K562 (cell line): ENCODE measurements around the gene KPNA3. TPM values are rescaled to one million over a fixed set of nuclear protein-coding genes. Genes with fewer than 3 reads are reported as not detected.

Experiments
- ATAC-seq: fragments of 200-7000 bp; cut with Tn5 transposase; 3 replicates; pipeline ENCODE4 v1.9.1; 2020; ENCODE audit warnings: moderate library complexity
- BruUV-seq: library from RNA; stranded (reverse); fragments of 400-500 nt; replicated peaks from 2 replicates; lab custom pipeline; 2021; lab: Mats Ljungman, UMichigan
- CTCF ChIA-PET: fragments of 300-600 bp; formaldehyde crosslinking; extraction: SDS; loops from one replicate; lab custom pipeline; 2021; ENCODE audit warnings: low intra/inter-chr PET ratio; lab: Yijun Ruan, JAX
- POLR2A ChIA-PET: fragments of 300-600, 350-650 bp; sonication (Branson Sonifier 250); formaldehyde crosslinking; extraction: SDS; loops from one replicate; lab custom pipeline; 2021; ENCODE audit warnings: antibody characterized with exemption, inconsistent platforms; lab: Yijun Ruan, JAX
- DNase-seq, 4 experiments: peaks; one replicate each; pipeline versions ENCODE4 v3.0.0 to v3.0.0-alpha.2; 2011 to 2018; ENCODE audit warnings: low spot score in 3 of 4, mixed read lengths in 3 of 4; ENCODE audit errors: extremely low read depth in 1 of 4
- FAIRE-seq: peaks from 2 replicates; lab custom pipeline; 2011; peaks lifted over from hg19 to GRCh38; lab: Jason Lieb, UNC
- H2AFZ ChIP-seq: 2 replicates; pipeline ENCODE4 v1.6.0; 2011; ENCODE audit warnings: low read depth, low read length, control low read depth, inconsistent platforms
- H3K27ac ChIP-seq: fragments of 200-600 bp; 3 replicates; pipeline ENCODE4 v1.8.0; 2011; ENCODE audit warnings: low read depth, mild to moderate bottlenecking, control low read depth, inconsistent platforms, low read length, moderate library complexity, mixed read lengths; ENCODE audit errors: extremely low read depth
- H3K27me3 ChIP-seq, 2 experiments: fragments of 300-600 bp in 1 of 2; 2 replicates in 1 of 2; 3 replicates in 1 of 2; pipeline versions ENCODE4 v1.6.0 to v1.8.0; 2011; ENCODE audit warnings: inconsistent platforms in 2 of 2, low read length in 2 of 2, mild to moderate bottlenecking in 1 of 2, mixed read lengths in 1 of 2, moderate library complexity in 1 of 2; ENCODE audit not compliant: control insufficient read depth in 2 of 2, insufficient read depth in 2 of 2
- H3K36me3 ChIP-seq: fragments of 300-600 bp; 3 replicates; pipeline ENCODE4 v1.8.0; 2011; ENCODE audit warnings: mild to moderate bottlenecking, low read length, inconsistent platforms; ENCODE audit not compliant: control insufficient read depth, insufficient read depth
- H3K4me1 ChIP-seq, 2 experiments: fragments of 200-600 bp in 1 of 2; replicated peaks in 1 of 2; 2 replicates in 1 of 2; 3 replicates in 1 of 2; pipeline versions ENCODE4 v1.5.1 to v1.8.0; 2011; ENCODE audit warnings: inconsistent platforms in 2 of 2, low read length in 2 of 2, mild to moderate bottlenecking in 1 of 2, mixed read lengths in 1 of 2, moderate library complexity in 1 of 2; ENCODE audit not compliant: control insufficient read depth in 2 of 2, insufficient read depth in 2 of 2
- H3K4me2 ChIP-seq: 2 replicates; pipeline ENCODE4 v1.6.1; 2011; ENCODE audit warnings: low read length, control low read depth, inconsistent platforms, mixed read lengths; ENCODE audit not compliant: insufficient read depth
- H3K4me3 ChIP-seq: fragments of 200-600 bp; sonication (generic), shearing (Covaris generic); 2 replicates; pipeline ENCODE4 v1.5.1; 2016; ENCODE audit warnings: control low read depth, inconsistent platforms
- H3K79me2 ChIP-seq: fragments of 200-600 bp; 3 replicates; pipeline ENCODE4 v1.8.0; 2011; ENCODE audit warnings: low read length, inconsistent platforms; ENCODE audit not compliant: control insufficient read depth, insufficient read depth
- H3K9ac ChIP-seq, 2 experiments: 2 replicates each; pipeline versions ENCODE4 v1.6.0 to v1.6.1; 2011; ENCODE audit warnings: low read depth in 2 of 2, low read length in 2 of 2, control low read depth in 1 of 2, inconsistent platforms in 1 of 2, mild to moderate bottlenecking in 1 of 2, mixed read lengths in 1 of 2; ENCODE audit not compliant: insufficient read depth in 1 of 2
- H3K9me1 ChIP-seq: one replicate; pipeline ENCODE4 v1.6.0; 2011; ENCODE audit warnings: inconsistent platforms, mild to moderate bottlenecking, low read length, moderate library complexity; ENCODE audit not compliant: control insufficient read depth, insufficient read depth
- H3K9me3 ChIP-seq: replicated peaks from 2 replicates; pipeline ENCODE4 v1.5.1; 2011; ENCODE audit warnings: low read depth, low read length, inconsistent platforms; ENCODE audit not compliant: control insufficient read depth, insufficient read depth
- H4K20me1 ChIP-seq: replicated peaks from 2 replicates; pipeline ENCODE4 v1.6.1; 2011; ENCODE audit warnings: low read length, inconsistent platforms, mixed read lengths; ENCODE audit not compliant: control insufficient read depth, insufficient read depth
- ASH1L ChIP-seq: fragments of 450-650 bp; IDR thresholded peaks from 2 replicates; pipeline ENCODE4 v1.6.1; 2018; ENCODE audit warnings: borderline replicate concordance, mild to moderate bottlenecking, low read depth; ENCODE audit not compliant: partially characterized antibody
- ESRRB ChIP-seq: fragments of 250-450 bp; sonication (Bioruptor Pico); IDR thresholded peaks from 2 replicates; pipeline ENCODE4 v1.5.0; 2020; ENCODE audit warnings: mild to moderate bottlenecking, moderate library complexity, borderline replicate concordance
- FOS ChIP-seq: IDR thresholded peaks from 3 replicates; pipeline ENCODE4 v1.6.1; 2011; ENCODE audit not compliant: insufficient read length; ENCODE audit errors: extremely low read depth
- FOXK1 ChIP-seq: sonication (generic); formaldehyde crosslinking; IDR thresholded peaks from 2 replicates; pipeline ENCODE4 v1.8.0; 2022; ENCODE audit warnings: missing genetic modification reagents, mild to moderate bottlenecking, borderline replicate concordance
- NCOA4 ChIP-seq: fragments of 450-650 bp; IDR thresholded peaks from 2 replicates; pipeline ENCODE4 v1.6.1; 2018; ENCODE audit warnings: mild to moderate bottlenecking; ENCODE audit not compliant: partially characterized antibody
- NR2C2 ChIP-seq, 2 experiments: fragments of 200-800 bp in 1 of 2; sonication (Bioruptor generic) in 1 of 2; sonication (generic) in 1 of 2; formaldehyde crosslinking in 1 of 2; IDR thresholded peaks; 2 replicates each; pipeline versions ENCODE4 v1.6.1 to v1.8.0; 2016 to 2022; ENCODE audit warnings: mild to moderate bottlenecking in 1 of 2, missing compliant biosample characterization in 1 of 2, missing genetic modification characterization in 1 of 2, missing genetic modification reagents in 1 of 2
- PTRF ChIP-seq: fragments of 450-650 bp; IDR thresholded peaks from 2 replicates; pipeline ENCODE4 v1.6.1; 2016; ENCODE audit warnings: mild to moderate bottlenecking, missing genetic modification characterization, missing compliant biosample characterization
- RBM25 ChIP-seq: fragments of 200-400 bp; formaldehyde crosslinking; IDR thresholded peaks from 2 replicates; pipeline ENCODE4 v1.6.1; 2018; ENCODE audit warnings: low read length, low read depth, moderate library complexity; ENCODE audit not compliant: severe bottlenecking
- TAF9B ChIP-seq: fragments of 450-650 bp; IDR thresholded peaks from 2 replicates; pipeline ENCODE4 v1.6.1; 2018; ENCODE audit warnings: mild to moderate bottlenecking; ENCODE audit not compliant: partially characterized antibody
- YBX1 ChIP-seq: fragments of 450-650 bp; IDR thresholded peaks from 2 replicates; pipeline ENCODE4 v1.7.1; 2016; ENCODE audit warnings: mild to moderate bottlenecking
- ZFP30 ChIP-seq: fragments of 250-450 bp; sonication (Bioruptor Pico); IDR thresholded peaks from 2 replicates; pipeline ENCODE4 v1.8.0; 2022; ENCODE audit warnings: moderate library complexity, mild to moderate bottlenecking, inconsistent platforms, borderline replicate concordance
- ZNF347 ChIP-seq: fragments of 450-650 bp; formaldehyde crosslinking; IDR thresholded peaks from 2 replicates; pipeline ENCODE4 v1.4.0; 2020; ENCODE audit warnings: low read depth, mild to moderate bottlenecking, moderate library complexity
- ZNF586 ChIP-seq: fragments of 450-650 bp; formaldehyde crosslinking; conservative IDR thresholded peaks from 2 replicates; pipeline ENCODE4 v1.4.0; 2020; ENCODE audit warnings: mild to moderate bottlenecking, moderate library complexity
- WGBS: fragments of 100-300 bp; shearing (Covaris generic); methylation state at CpG from one replicate; pipeline ENCODE4 v1.1.6; 2016; ENCODE audit warnings: low coverage, mixed read lengths; ENCODE audit not compliant: insufficient coverage; ENCODE audit errors: missing lambda C conversion rate; 5-methylcytosine and 5-hydroxymethylcytosine counted together
- in situ Hi-C: fragments of 300-500 bp; cut with MboI; formaldehyde crosslinking; loops from 4 replicates; pipeline ENCODE4 v1.15.0; 2018; ENCODE audit warnings: inconsistent platforms, mixed read lengths
- intact Hi-C: fragments of 100-400 bp; cut with micrococcal nuclease; formaldehyde crosslinking; loops from 2 replicates; pipeline ENCODE4 v1.14.2; 2022
- polyA plus RNA-seq, 8 experiments: library from polyadenylated mRNA; depleted of rRNA in 4 of 8; stranded (reverse) in 5 of 8; unstranded in 3 of 8; fragments of >200 nt; fragmentation: Nextera tagmentation in 2 of 8; fragmentation: Illumina TruSeq in 1 of 8; extraction: Ambion mirVana in 2 of 8; extraction: Trizol in 1 of 8; gene quantifications; 2 replicates each; pipeline versions ENCODE4 v1.2.1 to v1.2.3, GENCODE V29; 2011 to 2014; ENCODE audit warnings: inconsistent platforms in 1 of 8, missing spikeins in 1 of 8
- total RNA-seq, 7 experiments: library from RNA; depleted of rRNA in 6 of 7; stranded (reverse); fragments of >200 nt in 6 of 7; fragmentation: Illumina TruSeq in 2 of 7; extraction: Trizol in 2 of 7; gene quantifications; 2 replicates each; pipeline versions ENCODE4 v1.2.1 to v1.2.3, GENCODE V29; 2011 to 2021; ENCODE audit warnings: low replicate concordance in 1 of 7
- TF ChIP-seq, protein P1 (sequence below): fragments of 450-650 bp; IDR thresholded peaks from 2 replicates; pipeline ENCODE4 v1.6.1; 2016; ENCODE audit warnings: missing biosample characterization, missing genetic modification characterization
- TF ChIP-seq, protein P2 (sequence below): fragments of 450-650 bp; formaldehyde crosslinking; IDR thresholded peaks from 2 replicates; pipeline ENCODE4 v1.4.0; 2020; ENCODE audit warnings: mild to moderate bottlenecking, moderate library complexity
- TF ChIP-seq, protein P3 (sequence below): fragments of 150-350 bp; conservative IDR thresholded peaks from 2 replicates; pipeline ENCODE4 v1.6.1; 2014; ENCODE audit warnings: low read length

KPNA3 gene
- total and polyA plus RNA-seq, 9 of the 15 experiments (the other 6 are each of a cell fraction or from before 2014, with no cell fraction given), result 8.5 to 23.4 (median 15.7) TPM

DNA sequence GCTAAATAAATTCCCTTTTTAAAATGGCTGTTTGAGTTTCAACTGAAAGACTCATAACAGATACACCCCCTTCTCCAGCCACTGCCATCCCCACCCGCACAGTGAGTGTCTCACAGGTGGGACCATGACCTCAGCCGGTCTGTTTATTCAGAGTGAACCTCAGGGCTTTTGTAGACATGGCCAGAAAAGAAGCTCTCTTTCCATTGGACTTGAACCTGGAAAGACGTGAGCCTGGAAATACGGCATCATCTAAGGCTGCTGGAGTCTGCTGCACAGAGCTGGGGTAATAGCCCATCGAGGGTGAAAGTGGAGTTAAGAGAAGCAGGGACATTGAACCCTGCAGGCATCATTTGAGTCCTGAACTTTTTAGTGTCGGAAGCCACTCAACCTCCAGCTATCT lies 15.2 kb upstream of the KPNA3 start:
- POLR2A ChIA-PET, result interaction anchor here (0.6 to 1.2 kb wide), 2 partner anchors 15 to 89 kb away, joined by 3 to 4 read pairs; partner anchors contain the start of gene KPNA3
- no TSS peak for BruUV-seq
- H3K4me3 ChIP-seq, result no peak overlapping the region

More for the DNA sequence above, 15.2 kb upstream of the KPNA3 start:
- peaks cover 14 to 18% of the 10 kb centered on the region in 2 experiments; a peak in 3 of 5 replicates for H3K27me3 ChIP-seq
- no peak for ATAC-seq
- H3K36me3 ChIP-seq, result no peaks in the 10 kb centered on the region
- CTCF ChIA-PET, result no interaction called here
- in situ Hi-C loops, result no loop called here
- no peaks in the 10 kb centered on the region for H3K9me1 ChIP-seq
- no peaks in the 10 kb centered on the region; a peak in 2 of 5 replicates for H3K4me1 ChIP-seq
- DNase-seq, result no peak
- no peak for FAIRE-seq
- no peaks in the 10 kb centered on the region for H4K20me1 ChIP-seq
- TF ChIP-seq YBX1 (no peak), FOS (no peak), TAF9B (no peak), ZNF347 (CRISPR knock-in tag) (no peak), ESRRB (no peak), NCOA4 (no peak), ASH1L (no peak), RBM25 (no peak), PTRF (tag) (no peak), ZNF586 (CRISPR knock-in tag) (no peak), FOXK1 (CRISPR knock-in tag) (no peak), ZFP30 (CRISPR knock-in tag) (no peak), NR2C2 (CRISPR knock-in tag; IDR thresholded peaks at IDR 0.05) (no peak), NR2C2 (tag; IDR thresholded peaks at IDR 0.05) (no peak)
- TF ChIP-seq, protein P1, sequence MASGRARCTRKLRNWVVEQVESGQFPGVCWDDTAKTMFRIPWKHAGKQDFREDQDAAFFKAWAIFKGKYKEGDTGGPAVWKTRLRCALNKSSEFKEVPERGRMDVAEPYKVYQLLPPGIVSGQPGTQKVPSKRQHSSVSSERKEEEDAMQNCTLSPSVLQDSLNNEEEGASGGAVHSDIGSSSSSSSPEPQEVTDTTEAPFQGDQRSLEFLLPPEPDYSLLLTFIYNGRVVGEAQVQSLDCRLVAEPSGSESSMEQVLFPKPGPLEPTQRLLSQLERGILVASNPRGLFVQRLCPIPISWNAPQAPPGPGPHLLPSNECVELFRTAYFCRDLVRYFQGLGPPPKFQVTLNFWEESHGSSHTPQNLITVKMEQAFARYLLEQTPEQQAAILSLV (tag), result no peak
- TF ChIP-seq, protein P2, sequence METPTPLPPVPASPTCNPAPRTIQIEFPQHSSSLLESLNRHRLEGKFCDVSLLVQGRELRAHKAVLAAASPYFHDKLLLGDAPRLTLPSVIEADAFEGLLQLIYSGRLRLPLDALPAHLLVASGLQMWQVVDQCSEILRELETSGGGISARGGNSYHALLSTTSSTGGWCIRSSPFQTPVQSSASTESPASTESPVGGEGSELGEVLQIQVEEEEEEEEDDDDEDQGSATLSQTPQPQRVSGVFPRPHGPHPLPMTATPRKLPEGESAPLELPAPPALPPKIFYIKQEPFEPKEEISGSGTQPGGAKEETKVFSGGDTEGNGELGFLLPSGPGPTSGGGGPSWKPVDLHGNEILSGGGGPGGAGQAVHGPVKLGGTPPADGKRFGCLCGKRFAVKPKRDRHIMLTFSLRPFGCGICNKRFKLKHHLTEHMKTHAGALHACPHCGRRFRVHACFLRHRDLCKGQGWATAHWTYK (CRISPR knock-in tag), result no peak
- TF ChIP-seq, protein P3, sequence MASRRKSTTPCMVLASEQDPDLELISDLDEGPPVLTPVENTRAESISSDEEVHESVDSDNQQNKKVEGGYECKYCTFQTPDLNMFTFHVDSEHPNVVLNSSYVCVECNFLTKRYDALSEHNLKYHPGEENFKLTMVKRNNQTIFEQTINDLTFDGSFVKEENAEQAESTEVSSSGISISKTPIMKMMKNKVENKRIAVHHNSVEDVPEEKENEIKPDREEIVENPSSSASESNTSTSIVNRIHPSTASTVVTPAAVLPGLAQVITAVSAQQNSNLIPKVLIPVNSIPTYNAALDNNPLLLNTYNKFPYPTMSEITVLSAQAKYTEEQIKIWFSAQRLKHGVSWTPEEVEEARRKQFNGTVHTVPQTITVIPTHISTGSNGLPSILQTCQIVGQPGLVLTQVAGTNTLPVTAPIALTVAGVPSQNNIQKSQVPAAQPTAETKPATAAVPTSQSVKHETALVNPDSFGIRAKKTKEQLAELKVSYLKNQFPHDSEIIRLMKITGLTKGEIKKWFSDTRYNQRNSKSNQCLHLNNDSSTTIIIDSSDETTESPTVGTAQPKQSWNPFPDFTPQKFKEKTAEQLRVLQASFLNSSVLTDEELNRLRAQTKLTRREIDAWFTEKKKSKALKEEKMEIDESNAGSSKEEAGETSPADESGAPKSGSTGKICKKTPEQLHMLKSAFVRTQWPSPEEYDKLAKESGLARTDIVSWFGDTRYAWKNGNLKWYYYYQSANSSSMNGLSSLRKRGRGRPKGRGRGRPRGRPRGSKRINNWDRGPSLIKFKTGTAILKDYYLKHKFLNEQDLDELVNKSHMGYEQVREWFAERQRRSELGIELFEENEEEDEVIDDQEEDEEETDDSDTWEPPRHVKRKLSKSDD, result no peak
- TF ChIP-seq, all 486 proteins: peak for 0
- Histone ChIP-seq H3K79me2 (no peaks in the 10 kb centered on the region), H3K9ac (no peak overlapping the region), H3K9me3 (no peaks in the 10 kb centered on the region), H3K27ac (no peak overlapping the region), H2AFZ (no peak overlapping the region), H3K4me2 (no peak overlapping the region)
- intact Hi-C loops, result no loop called here
- 7% methylated on average over 6 of the region's 6 CpGs for WGBS
